Iris pigment epithelial cell (primary cell): ENCODE data around the gene SYTL1.

Experiments
- DNase-seq: peaks from one replicate; pipeline ENCODE4 v3.0.0-alpha.2; 2011; ENCODE audit warnings: low read depth

The SYTL1 gene

GRCh38 chr1:27341525-27342252, at the start of gene SYTL1:
SYTL1 (plus strand) TSS chr1:27342022; CDS start chr1:27345335, 3,313 bp downstream.
- peak; percentile 74 for DNase-seq

- no peak for DNase-seq
Measured at GRCh38 chr1:27292106-27292505, 49.7 kb upstream of the SYTL1 start.

- DNase-seq: no peak
Measured at GRCh38 chr1:27293915-27294314, 47.9 kb upstream of the SYTL1 start.

- DNase-seq: peak; percentile 47
Measured at GRCh38 chr1:27296773-27297291, 45.0 kb upstream of the SYTL1 start.

- DNase-seq: no peak
Measured at GRCh38 chr1:27297903-27298302, 43.9 kb upstream of the SYTL1 start.

- DNase-seq: no peak
Measured at GRCh38 chr1:27298632-27299384, 43.0 kb upstream of the SYTL1 start.

GRCh38 chr1:27299385-27300271, 42.2 kb upstream of the SYTL1 start:
- DNase-seq: peak; percentile 100

GRCh38 chr1:27300341-27301051, 41.3 kb upstream of the SYTL1 start:
- peak; percentile 91 for DNase-seq

- no peak for DNase-seq
Measured at GRCh38 chr1:27301052-27301422, 40.8 kb upstream of the SYTL1 start.

- no peak for DNase-seq
Measured at GRCh38 chr1:27301582-27302199, 40.1 kb upstream of the SYTL1 start.

- no peak for DNase-seq
Measured at GRCh38 chr1:27302612-27303011, 39.2 kb upstream of the SYTL1 start.

GRCh38 chr1:27303509-27303908, 38.3 kb upstream of the SYTL1 start:
- DNase-seq: no peak

- DNase-seq: no peak
Measured at GRCh38 chr1:27306071-27306470, 35.8 kb upstream of the SYTL1 start.

GRCh38 chr1:27306892-27307761, 34.7 kb upstream of the SYTL1 start:
- no peak for DNase-seq

GRCh38 chr1:27307874-27308598, 33.8 kb upstream of the SYTL1 start:
- DNase-seq: no peak

GRCh38 chr1:27314169-27314568, 27.7 kb upstream of the SYTL1 start:
- DNase-seq: no peak

GRCh38 chr1:27314737-27315136, 27.1 kb upstream of the SYTL1 start:
- DNase-seq: no peak

GRCh38 chr1:27316860-27317259, 25.0 kb upstream of the SYTL1 start:
- no peak for DNase-seq

- no peak for DNase-seq
Measured at GRCh38 chr1:27318136-27318535, 23.7 kb upstream of the SYTL1 start.

- no peak for DNase-seq
Measured at GRCh38 chr1:27318596-27318995, 23.2 kb upstream of the SYTL1 start.
